Stimulated activated naive CD8-positive, alpha-beta T cell treated with anti-CD3 and anti-CD28 coated beads, Interleukin-15, Interleukin-2, amounts not matched to agents 100 U/mL and 50 U/mL, for 24 hours (primary cell): ENCODE data around the gene ZMIZ2.
"Not testable (repeated sequence)": the region's sequence is repeated elsewhere in the genome, so short reads cannot be mapped to it uniquely, and the experiment has no call there.

Source experiments
- ATAC-seq: fragments of 150-1000 bp; cut with Tn5 transposase; one replicate; pipeline ENCODE4 v1.10.0; 2021
- DNase-seq: peaks from one replicate; pipeline ENCODE4 v3.0.0; 2021

Gene ZMIZ2

DNA sequence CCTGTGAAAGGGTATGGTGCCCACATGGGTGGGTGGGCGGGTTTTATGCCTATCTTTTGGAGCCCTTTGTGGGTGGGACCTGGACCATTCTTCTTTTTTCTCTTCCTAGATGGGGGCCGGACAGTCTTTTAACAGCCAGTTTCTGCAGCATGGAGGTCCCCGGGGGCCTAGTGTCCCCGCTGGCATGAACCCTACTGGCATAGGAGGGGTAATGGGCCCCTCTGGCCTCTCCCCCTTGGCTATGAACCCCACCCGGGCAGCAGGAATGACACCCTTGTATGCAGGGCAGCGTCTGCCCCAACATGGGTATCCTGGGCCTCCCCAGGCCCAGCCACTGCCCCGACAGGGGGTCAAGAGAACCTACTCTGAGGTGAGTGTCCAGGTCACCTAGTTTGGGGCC is 9.1 kb downstream of the ZMIZ2 start:
- DNase-seq: no peak
- no peak for ATAC-seq

DNA sequence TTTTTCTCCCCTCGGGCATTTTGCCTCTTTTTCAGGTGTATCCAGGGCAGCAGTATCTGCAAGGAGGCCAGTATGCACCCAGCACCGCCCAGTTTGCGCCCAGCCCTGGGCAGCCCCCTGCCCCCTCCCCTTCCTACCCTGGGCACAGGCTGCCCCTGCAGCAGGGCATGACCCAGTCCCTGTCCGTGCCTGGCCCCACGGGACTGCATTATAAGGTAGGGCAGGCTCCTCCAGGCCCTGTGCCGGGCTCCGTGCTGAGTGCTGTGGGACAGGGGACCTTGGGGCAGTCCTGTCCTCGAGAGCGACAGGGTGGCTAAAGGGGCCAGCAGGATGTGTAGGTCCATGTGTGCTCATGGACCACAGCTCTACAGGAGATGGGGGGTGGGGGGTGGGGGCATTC is 10.6 kb downstream of the ZMIZ2 start:
- ATAC-seq (no peak), DNase-seq (no peak)

DNA sequence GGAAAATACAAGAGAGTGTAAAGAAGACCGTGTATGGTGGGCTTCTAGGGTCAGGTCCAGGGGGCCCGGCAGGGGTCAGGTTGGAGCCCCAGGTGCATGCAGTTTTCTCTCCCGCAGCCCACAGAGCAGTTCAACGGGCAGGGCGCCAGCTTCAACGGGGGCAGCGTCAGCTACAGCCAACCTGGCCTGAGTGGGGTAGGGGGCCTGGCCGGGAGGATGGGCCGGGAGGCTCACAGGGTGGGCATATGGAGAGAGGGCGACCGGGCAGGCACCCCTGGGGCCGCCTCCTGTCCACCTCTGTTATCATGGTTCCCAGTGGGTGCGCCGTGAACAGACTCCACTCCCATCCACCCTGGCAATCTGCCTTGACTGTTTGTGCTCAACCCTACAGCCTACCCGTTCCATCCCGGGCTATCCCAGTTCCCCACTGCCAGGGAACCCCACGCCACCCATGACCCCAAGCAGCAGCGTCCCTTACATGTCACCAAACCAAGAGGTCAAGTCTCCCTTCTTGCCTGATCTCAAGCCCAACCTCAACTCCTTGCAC is 11.5 kb downstream of the ZMIZ2 start:
- DNase-seq (no peak), ATAC-seq (no peak)

DNA sequence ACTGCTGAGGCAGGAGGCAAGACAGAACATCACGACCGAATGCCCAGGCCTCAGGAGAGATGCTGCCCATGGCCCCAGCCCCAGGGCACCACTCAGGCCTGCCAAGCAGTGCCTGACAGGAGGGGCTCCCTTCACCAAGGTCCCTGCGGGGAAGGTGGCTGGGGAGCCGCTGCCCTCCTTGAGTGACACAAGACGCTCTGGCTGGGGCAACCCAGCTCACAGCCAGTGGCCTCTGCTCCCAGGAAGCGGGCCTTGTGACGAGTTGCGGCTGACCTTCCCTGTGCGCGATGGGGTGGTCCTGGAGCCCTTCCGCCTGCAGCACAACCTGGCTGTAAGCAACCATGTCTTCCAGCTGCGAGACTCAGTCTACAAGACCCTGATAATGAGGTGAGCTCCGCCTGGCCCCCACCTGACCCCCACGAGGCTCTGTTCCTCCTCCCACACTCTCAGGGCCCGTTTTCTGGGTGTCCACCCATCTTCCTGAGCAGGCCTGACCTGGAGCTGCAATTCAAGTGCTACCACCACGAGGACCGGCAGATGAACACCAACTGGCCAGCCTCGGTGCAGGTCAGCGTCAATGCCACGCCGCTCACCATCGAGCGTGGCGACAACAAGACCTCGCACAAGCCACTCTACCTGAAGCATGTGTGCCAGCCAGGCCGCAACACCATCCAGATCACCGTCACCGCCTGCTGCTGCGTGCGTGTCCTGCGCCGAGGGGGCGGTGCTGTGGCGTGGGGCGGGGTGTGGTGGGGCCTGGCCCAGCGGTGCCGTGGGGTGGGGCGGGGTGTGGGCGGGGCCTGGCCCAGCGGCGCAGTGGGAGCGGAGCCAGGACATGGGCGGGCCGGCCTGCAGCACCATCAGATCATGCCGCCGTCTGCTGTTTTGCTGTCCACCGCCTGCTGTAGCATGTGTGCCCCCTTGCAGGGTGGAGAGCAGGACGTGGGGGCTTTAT is 12.8 kb downstream of the ZMIZ2 start:
- ATAC-seq (no peak), DNase-seq (no peak)

DNA sequence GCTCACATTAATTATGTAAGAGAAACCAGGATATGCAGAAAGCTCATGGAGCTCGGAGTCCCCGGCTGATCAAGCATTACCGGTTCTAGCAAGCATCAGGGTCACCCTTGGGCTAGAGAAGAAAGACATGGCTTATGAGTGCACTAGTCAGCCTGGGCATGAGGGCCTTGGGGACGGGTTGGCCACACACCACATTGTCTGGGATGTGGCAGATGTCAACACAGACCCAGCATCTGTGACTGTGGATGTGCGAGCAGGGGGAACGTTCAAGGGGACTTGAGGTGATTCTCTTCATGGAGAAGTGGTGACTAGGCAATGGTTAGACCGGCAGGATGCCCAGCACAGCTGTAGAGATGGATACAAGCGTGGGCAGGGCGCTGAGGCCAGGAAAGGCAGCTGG is 13.7 kb downstream of the ZMIZ2 start:
- DNase-seq (no peak), ATAC-seq (no peak)

DNA sequence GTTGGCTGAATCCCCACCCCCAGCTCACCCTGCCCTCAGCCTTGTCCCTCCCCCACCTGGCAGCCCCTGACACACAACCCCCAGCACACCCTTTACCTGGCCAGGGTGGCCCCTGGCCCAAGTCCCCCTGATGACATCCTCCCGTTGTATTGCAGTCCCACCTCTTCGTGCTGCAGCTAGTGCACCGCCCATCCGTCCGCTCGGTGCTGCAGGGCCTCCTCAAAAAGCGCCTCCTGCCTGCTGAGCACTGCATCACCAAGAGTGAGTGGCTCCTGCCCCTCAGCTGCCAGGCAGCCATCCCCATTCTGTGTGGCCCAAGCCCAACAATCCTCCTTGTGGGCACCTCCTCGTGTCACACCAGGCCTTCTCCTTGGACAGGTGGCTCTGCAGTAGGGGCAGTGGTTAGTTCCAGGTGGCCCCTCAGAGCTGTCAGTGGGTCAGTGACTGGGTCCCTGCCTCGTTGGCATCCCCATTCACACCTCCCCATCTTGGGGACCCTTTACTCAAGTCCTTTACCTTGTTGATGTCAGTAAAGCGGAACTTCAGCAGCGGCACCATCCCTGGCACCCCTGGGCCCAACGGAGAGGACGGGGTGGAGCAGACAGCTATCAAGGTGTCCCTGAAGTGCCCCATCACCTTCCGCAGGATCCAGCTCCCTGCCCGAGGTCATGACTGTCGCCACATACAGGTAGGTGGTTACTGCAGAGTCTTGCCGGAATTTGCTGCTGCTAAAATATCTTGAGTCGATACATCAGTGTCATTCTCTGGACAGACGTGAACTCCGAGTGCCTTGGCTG is 14.3 kb downstream of the ZMIZ2 start:
- DNase-seq (no peak), ATAC-seq (no peak)

DNA sequence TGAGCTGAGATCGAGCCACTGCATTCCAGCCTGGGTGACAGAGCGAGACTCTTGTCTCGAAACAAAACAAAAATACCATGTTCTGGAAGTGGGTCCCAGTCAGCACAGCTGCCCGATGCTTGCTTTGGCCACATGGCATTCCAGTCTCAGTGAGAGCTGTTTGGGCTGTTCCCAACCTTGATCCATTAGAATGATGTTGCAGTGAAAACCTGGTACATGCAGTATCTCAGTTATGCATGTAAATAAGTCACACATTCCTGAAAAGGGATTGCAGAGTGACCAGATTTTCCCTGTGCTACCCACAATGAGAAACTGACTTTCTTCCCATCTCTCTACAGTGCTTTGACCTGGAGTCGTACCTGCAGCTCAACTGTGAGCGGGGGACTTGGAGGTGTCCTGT is 15.4 kb downstream of the ZMIZ2 start:
- no peak for ATAC-seq
- DNase-seq: no peak

DNA sequence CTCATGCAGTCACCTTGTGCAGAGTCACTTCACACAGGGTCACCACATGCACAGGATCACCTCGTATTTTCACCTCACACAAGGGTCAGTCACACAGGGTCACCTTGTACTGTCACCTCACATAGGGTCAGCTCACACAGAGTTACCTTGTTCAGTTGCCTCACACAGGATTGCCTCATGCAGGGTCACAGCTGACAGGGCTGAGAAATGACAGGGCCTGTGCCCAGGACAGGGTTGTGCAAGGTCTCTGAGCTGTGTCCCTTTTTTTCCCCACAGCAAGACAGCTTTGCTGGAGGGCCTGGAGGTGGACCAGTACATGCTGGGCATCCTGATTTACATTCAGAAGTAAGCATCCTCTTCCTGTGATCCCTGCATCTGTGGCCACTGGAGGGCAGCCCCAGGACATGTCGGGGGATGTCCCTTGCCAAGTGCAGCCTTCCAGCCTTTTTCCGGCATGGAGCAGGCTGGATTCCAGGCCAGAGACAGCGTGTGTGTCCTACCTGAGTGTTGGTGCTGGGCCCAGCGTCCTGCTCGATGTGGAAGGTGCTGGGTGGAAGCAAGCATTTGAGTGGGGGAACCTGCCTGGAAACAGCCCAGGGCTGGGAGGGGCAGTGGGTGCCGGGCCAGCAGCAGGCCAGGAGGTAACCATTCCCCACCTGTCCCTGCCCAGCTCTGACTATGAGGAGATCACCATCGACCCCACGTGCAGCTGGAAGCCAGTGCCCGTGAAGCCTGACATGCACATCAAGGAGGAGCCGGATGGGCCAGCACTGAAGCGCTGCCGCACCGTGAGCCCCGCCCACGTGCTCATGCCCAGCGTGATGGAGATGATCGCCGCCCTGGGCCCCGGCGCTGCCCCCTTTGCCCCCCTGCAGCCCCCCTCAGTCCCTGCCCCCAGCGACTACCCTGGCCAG is 16.3 kb downstream of the ZMIZ2 start:
- ATAC-seq (no peak), DNase-seq (no peak)

DNA sequence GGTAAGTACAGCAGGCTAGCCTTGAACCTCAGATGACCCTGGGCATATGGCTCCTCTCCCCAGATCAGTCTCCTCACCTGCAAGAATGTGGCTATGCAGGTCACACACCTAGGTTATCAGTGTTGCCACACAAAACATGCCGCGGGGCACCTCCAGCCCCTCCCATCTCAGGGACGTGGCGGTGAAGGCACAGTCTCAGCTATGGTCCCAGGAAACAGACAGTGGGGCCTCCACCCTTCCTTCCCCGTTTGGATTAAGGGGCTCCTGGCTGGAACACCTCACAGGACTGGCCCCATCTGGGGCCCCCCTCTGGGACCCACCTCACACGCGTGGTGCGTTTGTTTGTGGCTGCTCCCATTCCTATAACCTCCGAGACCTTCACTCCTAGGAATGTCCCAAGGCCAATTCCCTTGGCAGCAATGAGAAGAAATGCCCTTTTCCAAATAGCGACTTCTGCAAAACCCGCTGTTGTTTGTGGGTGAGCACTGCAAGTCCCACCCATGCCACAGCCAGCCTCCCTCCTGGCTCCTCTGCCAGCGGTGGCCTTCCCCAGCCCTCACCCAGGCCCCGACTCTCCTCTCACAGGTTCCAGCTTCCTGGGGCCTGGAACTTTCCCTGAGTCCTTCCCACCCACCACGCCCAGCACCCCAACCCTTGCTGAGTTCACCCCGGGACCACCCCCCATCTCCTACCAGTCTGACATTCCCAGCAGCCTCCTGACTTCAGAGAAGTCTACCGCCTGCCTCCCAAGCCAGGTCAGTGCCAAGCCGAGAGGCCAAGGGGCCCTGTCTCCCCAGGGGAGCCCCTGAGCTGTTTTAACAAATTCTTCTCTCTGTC is 17.1 kb downstream of the ZMIZ2 start:
- ATAC-seq: no peak
- no peak for DNase-seq

DNA sequence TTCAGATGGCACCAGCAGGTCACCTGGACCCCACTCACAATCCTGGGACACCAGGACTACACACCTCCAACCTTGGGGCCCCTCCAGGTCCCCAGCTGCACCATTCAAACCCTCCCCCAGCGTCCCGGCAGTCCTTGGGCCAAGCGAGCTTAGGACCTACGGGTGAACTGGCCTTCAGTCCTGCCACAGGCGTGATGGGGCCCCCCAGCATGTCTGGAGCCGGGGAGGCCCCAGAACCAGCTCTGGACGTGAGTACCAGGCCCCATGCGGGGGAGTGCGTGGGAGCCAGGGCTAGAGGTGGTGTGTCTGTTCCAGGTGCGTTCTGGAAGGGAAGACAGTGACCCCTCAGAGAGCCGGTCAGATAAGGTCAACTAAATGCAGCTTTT is 17.8 kb downstream of the ZMIZ2 start:
- ATAC-seq: no peak

DNA sequence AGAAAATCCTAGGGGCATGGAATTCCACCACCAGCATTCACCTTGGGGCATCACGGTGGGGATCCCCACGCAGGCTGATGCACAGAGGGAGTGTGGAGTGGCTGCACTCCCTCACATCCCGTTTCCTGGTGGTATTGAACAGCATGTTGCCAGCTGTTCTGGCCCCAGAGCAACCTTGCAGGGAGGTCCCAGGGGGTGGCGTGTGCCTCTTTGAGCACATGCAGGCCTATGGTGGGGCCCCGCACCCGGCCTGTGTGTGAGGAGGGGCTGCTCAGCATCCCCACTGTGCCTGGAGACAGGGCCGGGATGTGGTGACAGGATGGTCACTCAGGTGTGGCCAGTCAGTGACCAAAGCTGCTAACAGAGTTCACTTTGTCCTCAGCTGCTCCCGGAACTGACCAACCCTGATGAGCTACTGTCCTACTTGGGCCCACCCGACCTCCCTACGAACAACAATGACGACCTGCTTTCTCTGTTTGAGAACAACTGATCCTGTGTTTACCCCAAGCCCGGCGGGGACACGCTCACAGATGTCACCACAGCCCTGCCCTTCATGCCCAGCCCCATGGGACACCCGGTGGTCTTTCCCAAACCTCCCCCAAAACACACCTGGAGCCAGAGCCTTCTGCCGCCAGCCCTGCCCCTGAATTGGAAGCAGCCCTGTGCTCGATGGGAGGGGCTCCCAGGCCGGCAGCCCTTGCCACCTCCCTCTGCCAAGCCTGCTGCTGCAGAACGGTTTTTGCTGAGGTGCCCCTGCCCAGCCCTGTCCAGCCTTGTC is 18.7 kb downstream of the ZMIZ2 start:
- no peak for ATAC-seq
- no peak for DNase-seq

More for the DNA sequence above, 17.8 kb downstream of the ZMIZ2 start:
- DNase-seq: no peak

DNA sequence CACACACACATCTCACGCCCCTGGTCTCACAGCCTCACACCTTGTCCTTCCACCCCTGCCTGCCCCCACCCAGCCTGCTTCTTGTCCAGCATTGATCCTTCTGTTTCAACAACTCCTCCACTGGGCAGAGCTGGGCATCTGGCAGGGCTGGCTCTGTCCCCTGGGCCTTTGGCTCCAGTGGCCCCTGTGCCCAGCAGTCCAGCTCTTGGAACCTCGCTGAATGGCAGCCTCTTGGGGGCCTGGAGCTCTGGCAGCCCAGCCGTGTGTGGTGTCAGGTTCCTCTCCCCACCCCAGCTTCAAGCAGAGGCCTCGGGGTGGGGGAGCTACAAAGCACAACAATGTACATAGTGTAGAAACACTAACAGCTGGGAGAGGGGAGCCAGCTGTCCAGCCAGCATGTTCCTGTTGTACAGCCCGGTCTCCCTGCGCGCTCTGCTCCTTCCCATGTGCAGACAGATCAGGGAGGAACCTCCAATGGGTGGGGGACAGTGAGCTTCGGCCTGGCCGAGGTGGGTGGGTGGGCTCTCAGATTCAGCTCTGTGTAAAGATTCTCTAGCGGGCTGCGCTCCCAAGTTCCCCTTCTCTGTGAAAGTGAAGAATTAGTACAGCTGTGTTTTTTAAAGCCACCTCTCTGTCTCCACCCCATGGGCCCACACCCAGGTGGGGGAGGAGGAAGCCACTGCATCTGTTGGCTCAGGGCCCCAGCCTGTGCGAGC is 19.4 kb downstream of the ZMIZ2 start:
- ATAC-seq (peak; percentile 9), DNase-seq (no peak)

DNA sequence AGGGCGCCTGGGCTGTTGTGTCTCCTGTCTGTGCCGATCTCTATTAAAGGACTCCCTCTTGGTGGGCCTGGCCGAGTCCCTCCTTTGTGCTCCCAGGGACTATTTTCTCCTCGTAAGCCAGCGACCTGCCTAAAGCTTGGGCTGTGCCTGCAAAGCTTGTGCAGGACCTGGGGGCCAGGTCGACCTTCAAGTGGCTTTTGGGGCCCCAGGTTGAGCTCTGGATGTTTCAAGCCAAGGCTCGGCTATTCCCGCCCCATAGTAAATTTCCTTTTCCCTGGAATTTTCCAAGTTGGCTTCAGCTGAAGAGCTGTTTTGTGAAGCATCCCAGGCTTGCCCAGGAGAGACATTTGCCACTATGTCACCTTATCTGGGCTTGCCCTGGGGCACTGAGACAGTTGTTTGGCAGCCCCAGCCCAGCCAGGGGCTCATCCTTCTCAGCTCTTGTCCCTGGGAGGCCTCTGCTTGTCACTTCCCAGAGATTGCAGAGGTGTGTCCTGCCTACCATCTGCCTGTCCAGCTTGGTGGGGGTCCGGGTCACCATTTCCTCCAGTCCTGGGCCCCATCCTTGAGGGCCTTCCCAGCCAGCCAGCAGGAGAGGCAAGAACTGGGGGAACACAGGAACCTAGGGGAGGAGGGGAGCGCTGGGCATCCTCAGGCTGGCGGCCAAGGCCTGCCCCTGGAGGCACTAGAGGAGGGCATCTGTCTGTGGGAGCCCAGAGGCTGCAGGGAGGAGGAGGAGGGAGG is 20.2 kb downstream of the ZMIZ2 start:
- DNase-seq (no peak), ATAC-seq (peak; percentile 4)

DNA sequence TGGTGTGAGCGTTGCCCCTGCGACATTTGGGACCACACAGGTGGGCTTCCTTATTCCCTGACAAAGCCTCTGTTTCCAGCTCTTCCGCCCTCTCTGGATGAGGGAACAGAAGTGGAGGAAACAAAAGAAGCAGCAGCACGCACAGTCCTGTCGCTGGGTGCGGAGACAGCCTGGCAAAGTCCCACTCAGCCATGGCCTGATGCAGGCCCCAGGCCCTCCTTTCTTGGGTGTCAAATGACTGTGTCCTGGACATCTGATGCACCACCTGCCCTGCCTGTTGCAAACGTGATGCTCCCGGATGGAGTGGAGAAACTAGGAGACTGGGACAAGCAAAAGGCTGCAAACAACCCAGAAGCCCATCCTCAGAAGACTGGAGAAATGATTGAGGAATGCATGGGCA is 20.7 kb downstream of the ZMIZ2 start:
- ATAC-seq (no peak), DNase-seq (no peak)

DNA sequence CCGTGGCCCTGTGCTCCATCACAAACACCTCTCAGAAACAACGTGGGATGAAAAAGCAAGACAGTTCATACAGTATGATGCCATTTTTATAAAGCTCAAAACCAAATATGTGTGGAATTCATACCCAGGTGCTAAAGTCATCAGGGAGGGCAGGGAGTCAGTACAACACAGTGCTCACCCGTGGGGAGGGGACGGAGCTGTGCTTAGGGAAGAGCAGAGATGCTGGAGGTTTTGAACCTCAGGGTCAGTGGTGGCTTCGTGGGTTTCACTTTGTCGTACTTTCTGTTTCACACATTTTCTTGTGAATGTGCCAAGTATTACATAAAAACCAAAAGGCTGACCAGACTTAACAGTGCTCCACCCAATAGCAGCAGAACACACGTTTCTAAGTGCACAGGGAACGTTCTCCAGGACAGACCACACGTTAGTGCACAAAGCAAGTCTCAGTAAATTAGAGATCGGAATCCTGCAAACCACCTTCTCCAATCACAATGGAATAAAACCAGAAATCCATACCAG is 21.2 kb downstream of the ZMIZ2 start:
- DNase-seq (no peak), ATAC-seq (no peak)

DNA sequence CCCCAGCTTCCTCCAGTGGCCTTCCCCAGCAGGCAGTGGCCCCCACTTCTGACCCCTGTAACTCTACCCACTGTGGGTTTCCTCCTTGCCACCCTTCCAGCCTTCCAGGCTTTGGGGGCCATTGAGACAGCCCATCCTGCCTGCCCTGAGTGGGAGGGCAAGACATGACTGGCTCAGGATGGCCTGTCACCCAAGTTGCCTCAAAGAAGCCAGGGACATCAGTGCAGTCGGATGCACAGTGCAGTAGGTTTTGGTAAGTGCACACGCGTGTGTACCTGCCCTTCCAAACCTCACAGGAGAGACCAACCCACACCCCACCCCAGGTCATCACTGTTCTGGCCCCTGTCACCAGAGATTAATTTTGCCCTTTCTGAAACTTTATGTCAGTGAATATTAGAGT is 22.7 kb downstream of the ZMIZ2 start:
- peak; percentile 20 for ATAC-seq
- no peak for DNase-seq

DNA sequence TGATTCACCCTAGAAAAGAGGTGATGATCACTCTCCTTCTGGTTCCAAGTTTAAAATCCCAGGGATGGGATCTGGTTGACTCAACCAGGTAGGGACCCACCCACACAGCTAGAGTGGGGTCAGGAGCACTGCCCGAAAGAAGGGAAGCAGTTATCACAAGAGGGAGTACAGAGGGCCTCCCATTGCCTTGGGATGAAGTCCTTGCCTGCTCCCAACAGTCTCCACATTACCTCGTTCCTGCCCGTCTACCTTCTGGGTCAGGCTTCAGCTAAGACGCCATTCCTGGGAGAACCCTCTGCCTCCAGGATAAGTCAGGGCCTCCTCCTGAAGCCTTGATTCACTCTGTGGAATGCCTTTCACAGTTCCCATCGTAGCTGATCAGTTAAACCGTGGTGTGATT is 23.8 kb downstream of the ZMIZ2 start:
- DNase-seq: no peak
- ATAC-seq: no peak

DNA sequence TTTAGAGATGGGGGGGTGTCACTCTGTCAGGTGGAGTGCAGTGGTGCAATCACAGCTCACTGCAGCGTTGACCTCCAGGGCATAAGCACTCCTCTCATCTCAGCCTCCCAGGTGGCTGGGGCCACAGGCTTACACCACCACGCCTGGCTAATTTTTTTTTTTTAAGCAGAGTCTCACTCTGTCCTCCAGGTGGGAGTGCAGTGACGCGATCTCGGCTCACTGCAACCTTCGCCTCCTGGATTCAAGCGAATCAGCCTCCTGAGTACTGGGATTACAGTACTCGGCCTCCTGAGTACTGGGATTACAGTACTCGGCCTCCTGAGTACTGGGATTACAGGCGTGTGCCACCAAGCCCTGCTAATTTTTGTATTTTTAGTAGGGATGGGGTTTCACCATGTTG is 24.2 kb downstream of the ZMIZ2 start:
- DNase-seq (no peak), ATAC-seq (no peak)

DNA sequence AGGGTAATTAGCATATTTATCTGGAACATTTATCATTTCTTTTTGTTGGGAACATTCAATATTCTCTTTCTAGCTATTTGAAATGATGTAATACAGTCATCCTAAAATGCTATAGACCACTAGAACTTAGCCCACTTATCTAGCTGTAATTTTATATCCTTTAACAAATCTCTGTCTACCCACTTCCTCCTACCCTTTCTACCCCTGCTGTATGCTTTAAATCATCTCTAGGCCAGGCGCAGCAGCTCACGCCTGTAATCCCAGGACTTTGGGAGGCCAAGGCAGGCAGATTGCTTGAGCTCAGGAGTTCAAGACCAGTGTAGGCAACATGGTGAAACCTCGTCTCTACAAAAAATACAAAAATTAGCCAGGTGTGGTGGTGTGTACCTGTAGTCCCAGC is 25.8 kb downstream of the ZMIZ2 start:
- not testable (repeated sequence) for ATAC-seq, DNase-seq
